Measurements from ENCODE around the gene ZNF555.
"Not testable (repeated sequence)": the region's sequence is repeated elsewhere in the genome, so short reads cannot be mapped to it uniquely, and the experiment has no call there.

DNA sequence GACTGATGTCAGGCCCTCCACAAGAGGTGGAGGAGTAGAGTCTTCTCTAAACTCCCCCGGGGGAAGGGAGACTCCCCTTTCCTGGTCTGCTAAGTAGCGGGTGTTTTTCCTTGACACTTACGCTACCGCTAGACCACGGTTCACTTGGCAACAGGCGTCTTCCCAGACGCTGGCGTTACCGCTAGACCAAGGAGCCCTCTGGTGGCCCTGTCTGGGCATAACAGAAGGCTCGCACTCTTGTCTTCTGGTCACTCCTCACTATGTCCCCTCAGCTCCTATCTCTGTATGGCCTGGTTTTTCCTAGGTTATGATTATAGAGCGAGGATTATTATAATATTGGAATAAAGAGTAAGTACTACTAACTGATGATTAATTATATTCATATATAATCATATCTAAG, 30.9 kb downstream of the ZNF555 start:
- TF ChIP-seq, protein P1, sequence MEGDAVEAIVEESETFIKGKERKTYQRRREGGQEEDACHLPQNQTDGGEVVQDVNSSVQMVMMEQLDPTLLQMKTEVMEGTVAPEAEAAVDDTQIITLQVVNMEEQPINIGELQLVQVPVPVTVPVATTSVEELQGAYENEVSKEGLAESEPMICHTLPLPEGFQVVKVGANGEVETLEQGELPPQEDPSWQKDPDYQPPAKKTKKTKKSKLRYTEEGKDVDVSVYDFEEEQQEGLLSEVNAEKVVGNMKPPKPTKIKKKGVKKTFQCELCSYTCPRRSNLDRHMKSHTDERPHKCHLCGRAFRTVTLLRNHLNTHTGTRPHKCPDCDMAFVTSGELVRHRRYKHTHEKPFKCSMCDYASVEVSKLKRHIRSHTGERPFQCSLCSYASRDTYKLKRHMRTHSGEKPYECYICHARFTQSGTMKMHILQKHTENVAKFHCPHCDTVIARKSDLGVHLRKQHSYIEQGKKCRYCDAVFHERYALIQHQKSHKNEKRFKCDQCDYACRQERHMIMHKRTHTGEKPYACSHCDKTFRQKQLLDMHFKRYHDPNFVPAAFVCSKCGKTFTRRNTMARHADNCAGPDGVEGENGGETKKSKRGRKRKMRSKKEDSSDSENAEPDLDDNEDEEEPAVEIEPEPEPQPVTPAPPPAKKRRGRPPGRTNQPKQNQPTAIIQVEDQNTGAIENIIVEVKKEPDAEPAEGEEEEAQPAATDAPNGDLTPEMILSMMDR (IDR thresholded peaks at IDR 0.05) = peak; percentile 37 to 73 (median 50)
- not testable (repeated sequence) for TF ChIP-seq POLR2A (IDR thresholded peaks at IDR 0.05; ENCODE audit: low read depth)

All from esophagus muscularis mucosa (tissue), 3 donors.